Activated T-helper 2 cell treated with anti-CD3 and anti-CD28 coated beads, Interferon-gamma antibody, Interleukin-2, Interleukin-4, amounts not matched to agents 10 μg/mL and 5 μg/mL and 100 μg/mL, durations not matched to agents 14 hours and 24 hours and 36 hours (primary cell): Measurements from ENCODE around the gene STIL. TPM values are rescaled to one million over a fixed set of nuclear protein-coding genes. Genes with fewer than 3 reads are reported as not detected.
"Not testable (repeated sequence)": the region's sequence is repeated elsewhere in the genome, so short reads cannot be mapped to it uniquely, and the experiment has no call there.

Experiments used
- DNase-seq: peaks from one replicate; pipeline ENCODE4 v3.0.0; 2021; ENCODE audit warnings: low spot score
- H3K27ac Mint-ChIP-seq: one replicate; pipeline ENCODE4 v1.8.0; 2021; ENCODE audit warnings: mixed read lengths
- H3K27me3 Mint-ChIP-seq: one replicate; pipeline ENCODE4 v1.8.0; 2021; ENCODE audit warnings: low read depth, mixed read lengths
- H3K36me3 Mint-ChIP-seq: one replicate; pipeline ENCODE4 v1.8.0; 2021; ENCODE audit warnings: low read depth, mixed read lengths
- H3K4me1 Mint-ChIP-seq: one replicate; pipeline ENCODE4 v1.8.0; 2021; ENCODE audit warnings: low read depth, mixed read lengths
- H3K4me3 Mint-ChIP-seq: one replicate; pipeline ENCODE4 v1.8.0; 2021; ENCODE audit warnings: low read depth, mild to moderate bottlenecking, moderate library complexity, mixed read lengths
- H3K9me3 Mint-ChIP-seq: one replicate; pipeline ENCODE4 v1.8.0; 2021; ENCODE audit warnings: mixed read lengths
- intact Hi-C: fragments of 100-400 bp; cut with micrococcal nuclease; formaldehyde crosslinking; loops from one replicate; pipeline ENCODE4 v1.15.1; 2023
- total RNA-seq: library from RNA; stranded (reverse); gene quantifications from 2 replicates; pipeline ENCODE4 v1.2.3, GENCODE V29; 2022

The STIL gene
- total RNA-seq, 1 donor from 2014 or later: 24.8 TPM

DNA sequence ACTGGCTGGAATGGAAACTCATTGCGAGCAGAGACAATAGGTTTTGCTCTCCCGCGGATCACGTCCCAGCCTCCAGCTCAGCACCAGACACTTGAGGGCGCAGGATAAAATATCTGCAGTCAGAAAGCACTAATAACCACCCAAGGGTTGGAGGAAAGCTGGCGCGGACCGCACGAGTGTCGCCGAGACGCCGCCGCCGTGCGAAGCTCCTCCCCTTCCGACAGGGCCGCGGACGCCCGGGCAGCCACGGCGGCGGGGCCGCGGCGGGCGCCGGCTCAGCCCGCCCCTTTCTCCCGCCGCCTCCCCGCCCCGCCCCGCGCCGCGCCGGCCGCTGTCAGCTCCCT is 19.6 kb upstream of the STIL start, which contains the start of gene CMPK1:
TSS of gene CMPK1 (plus strand) at position 213 of the 344 bp plus-strand sequence. CDS start 156 bp downstream, outside the sequence.
- H3K27me3 Mint-ChIP-seq: no peaks in the 10 kb centered on the region
- H3K36me3 Mint-ChIP-seq: peaks cover 13% of the 10 kb centered on the region
- peak; percentile 78 for DNase-seq
- intact Hi-C loops: no loop called here
- peak within 1 kb of the TSS; percentile 95 for H3K4me3 Mint-ChIP-seq
- no peaks in the 10 kb centered on the region for H3K9me3 Mint-ChIP-seq
- H3K27ac Mint-ChIP-seq: peak within 1 kb of the TSS; percentile 98
- peaks cover 11% of the 10 kb centered on the region for H3K4me1 Mint-ChIP-seq

DNA sequence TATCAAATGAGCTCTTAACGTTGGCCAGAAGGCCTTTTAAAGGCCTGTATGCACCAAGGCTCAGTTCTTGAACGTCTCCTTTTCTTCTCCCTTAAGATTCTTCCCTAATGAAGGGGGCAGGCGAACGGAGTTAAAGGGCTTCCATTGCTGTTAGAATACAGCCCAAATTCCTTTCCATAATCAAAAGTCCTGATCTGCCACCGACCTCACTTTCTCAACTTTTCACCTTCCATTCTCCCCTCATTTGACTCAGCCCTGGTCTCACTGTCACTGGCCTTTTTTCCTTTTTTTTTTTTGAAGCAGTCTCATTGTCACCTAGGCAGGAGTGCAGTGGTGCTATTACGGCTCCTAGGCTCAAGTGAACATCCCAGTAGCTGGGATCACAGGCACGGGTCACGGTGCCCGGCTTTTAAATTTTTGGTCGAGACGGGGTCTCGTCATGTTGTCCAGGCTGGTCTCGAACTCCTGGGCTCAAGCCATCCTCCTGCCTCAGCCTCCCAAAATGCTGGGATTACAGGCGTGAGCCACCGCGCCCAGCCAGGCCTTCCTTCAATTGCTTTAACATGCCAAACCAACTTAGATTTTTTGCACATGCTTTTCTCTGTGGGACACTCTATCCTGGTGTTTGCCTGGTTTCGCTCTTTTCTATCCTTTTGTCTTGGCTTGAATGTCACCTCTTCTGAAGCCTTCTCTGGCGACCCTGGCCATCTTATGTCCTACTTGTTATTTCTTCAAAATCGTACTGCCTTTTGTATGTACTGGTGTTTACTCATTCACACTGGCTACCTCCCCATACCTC is 19.0 kb upstream of the STIL start:
- intact Hi-C loops: no loop called here
- peaks cover 9% of the 10 kb centered on the region for H3K4me1 Mint-ChIP-seq
- H3K9me3 Mint-ChIP-seq: no peaks in the 10 kb centered on the region
- H3K27ac Mint-ChIP-seq: no peak overlapping the region
- H3K27me3 Mint-ChIP-seq: no peaks in the 10 kb centered on the region
- no peak for DNase-seq
- no peak overlapping the region for H3K4me3 Mint-ChIP-seq
- H3K36me3 Mint-ChIP-seq: peaks cover 13% of the 10 kb centered on the region

DNA sequence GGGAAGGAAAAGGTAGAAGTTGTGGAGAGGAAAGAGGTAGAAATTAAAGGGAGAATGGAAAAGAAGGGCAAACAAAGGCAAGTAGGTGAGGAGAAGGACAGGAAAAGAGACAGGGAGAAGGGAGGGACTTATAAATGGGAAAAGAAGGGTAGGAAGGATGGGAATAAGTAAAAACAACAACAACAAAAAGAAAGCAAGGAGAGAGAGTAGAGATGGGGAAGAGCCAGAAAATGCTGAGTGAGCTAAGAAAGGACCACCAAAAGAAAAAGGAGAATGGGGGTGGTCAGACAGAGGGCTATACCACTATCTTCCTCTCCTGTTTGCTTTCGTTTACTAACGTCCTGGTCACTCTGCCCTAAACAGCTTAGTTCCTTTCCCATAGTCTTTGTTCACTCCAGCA is 17.9 kb upstream of the STIL start:
- intact Hi-C loops: no loop called here
- peak overlapping the region; percentile 22 for H3K4me3 Mint-ChIP-seq
- no peaks in the 10 kb centered on the region for H3K9me3 Mint-ChIP-seq
- no peak for DNase-seq
- H3K27ac Mint-ChIP-seq: no peak overlapping the region
- H3K4me1 Mint-ChIP-seq: peaks cover 8% of the 10 kb centered on the region
- peaks cover 13% of the 10 kb centered on the region for H3K36me3 Mint-ChIP-seq
- H3K27me3 Mint-ChIP-seq: no peaks in the 10 kb centered on the region

DNA sequence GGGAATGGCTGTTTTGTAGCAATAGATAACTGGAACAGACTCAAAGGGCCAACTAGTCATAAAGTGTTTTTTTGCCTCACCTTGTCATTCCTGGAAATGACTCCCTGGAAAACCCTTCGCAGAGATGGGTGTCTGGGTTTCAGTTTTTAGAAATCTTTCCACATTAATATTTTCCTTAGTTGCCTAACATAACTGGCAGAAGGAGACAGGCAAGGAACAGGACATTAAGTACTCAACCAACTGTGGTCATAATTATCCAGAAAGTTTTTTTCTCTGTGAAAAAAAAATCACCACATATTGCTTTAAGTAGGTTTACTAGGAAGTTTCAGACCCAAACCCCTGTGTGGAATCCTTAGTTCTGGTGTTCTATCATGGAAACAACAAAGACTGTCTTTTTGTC is 16.3 kb upstream of the STIL start:
- peaks cover 8% of the 10 kb centered on the region for H3K36me3 Mint-ChIP-seq
- H3K4me1 Mint-ChIP-seq: peaks cover 5% of the 10 kb centered on the region
- H3K4me3 Mint-ChIP-seq: no peak overlapping the region
- no peak overlapping the region for H3K27ac Mint-ChIP-seq
- no peaks in the 10 kb centered on the region for H3K9me3 Mint-ChIP-seq
- DNase-seq: no peak
- intact Hi-C loops: no loop called here
- no peaks in the 10 kb centered on the region for H3K27me3 Mint-ChIP-seq

DNA sequence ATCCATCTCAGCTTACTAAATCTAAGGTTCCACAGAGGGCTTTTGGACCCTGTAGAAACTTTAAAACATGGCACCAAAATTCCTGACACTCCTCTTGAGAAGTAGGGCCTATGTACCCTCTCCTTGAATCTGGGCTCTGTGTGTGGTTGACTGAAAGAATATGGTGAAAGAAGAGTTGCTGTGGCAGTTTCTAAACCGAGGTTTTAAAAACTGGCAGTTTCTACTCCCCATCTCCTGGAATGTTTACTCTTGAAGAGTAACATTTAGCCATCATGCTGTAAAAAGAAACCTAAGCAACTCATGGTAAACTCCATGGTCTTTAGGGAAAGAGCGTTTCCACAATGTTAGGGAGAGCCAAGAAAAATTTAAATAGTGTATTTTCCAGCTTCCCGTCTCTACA is 15.0 kb upstream of the STIL start:
- Mint-ChIP-seq H3K36me3 (no peaks in the 10 kb centered on the region), H3K4me3 (no peak overlapping the region)

DNA sequence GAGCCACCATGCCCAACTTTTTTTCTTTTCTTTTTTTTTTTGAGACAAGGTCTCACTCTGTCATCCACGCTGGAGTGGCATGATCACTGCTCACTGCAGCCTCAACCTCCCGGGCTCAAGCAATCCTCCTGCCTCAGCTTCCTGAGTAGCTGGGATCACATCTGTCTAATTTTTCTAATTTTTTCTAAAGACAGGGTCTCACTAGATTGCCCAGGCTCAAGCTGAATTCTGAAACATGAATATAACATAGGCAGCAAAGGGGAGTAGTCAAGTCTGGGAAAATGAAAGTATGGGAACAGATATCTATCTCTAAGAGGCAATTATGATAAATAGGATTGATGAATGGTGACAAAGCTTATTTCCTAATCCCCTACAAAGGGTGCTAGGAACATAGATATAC is 12.3 kb upstream of the STIL start:
- no peak for DNase-seq
- H3K36me3 Mint-ChIP-seq: no peaks in the 10 kb centered on the region
- intact Hi-C loops: no loop called here
- H3K9me3 Mint-ChIP-seq: no peaks in the 10 kb centered on the region
- no peaks in the 10 kb centered on the region for H3K4me1 Mint-ChIP-seq
- H3K27ac Mint-ChIP-seq: no peak overlapping the region
- no peaks in the 10 kb centered on the region for H3K27me3 Mint-ChIP-seq
- H3K4me3 Mint-ChIP-seq: no peak overlapping the region

More for the DNA sequence above, 15.0 kb upstream of the STIL start:
- intact Hi-C loops: no loop called here
- no peak overlapping the region for H3K27ac Mint-ChIP-seq
- H3K9me3 Mint-ChIP-seq: no peaks in the 10 kb centered on the region
- no peaks in the 10 kb centered on the region for H3K4me1 Mint-ChIP-seq
- no peak for DNase-seq
- H3K27me3 Mint-ChIP-seq: no peaks in the 10 kb centered on the region

DNA sequence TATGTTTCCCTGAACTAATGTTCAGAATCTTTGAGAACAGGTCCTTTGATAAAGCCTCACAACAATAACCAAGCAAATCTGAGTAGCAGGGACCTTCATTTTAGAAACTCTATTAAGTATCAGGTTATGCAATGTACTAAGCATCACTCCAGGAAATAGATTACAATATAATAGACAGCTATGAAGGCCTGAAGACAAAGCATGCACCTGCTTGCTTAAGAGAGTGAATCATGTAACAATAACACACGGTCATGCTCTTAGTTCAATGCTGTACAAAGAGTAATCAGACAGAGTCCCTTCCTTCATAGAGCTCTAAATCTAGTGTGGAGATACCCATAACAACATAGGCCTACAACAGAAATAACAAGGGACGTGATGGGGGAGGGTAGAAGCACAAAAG is 11.6 kb upstream of the STIL start:
- Mint-ChIP-seq H3K27me3 (no peaks in the 10 kb centered on the region), H3K4me3 (no peak overlapping the region), H3K27ac (no peak overlapping the region), H3K4me1 (no peaks in the 10 kb centered on the region), H3K36me3 (no peaks in the 10 kb centered on the region), H3K9me3 (no peaks in the 10 kb centered on the region)
- no peak for DNase-seq
- intact Hi-C loops: no loop called here

DNA sequence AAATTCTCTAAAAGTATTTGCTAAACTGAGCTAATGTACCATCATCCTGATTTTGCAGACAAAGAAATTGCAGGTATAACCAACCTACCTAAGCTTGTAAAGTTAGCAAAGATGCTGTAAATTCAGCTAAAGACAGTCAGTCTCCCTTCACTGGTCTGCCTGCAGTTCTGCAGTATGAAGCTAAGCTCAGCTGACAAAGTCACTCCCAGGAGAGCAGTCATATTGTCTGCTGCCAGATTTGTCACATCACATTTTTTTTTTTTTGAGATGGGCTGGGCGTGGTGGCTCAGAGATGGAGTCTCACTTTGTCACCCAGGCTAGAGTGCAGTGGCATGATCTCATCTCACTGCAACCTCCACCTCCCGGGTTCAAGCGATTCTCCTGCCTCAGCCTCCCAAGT is 10.7 kb upstream of the STIL start:
- Mint-ChIP-seq H3K36me3 (no peaks in the 10 kb centered on the region), H3K4me3 (no peak overlapping the region), H3K27ac (no peak overlapping the region), H3K4me1 (no peaks in the 10 kb centered on the region), H3K27me3 (no peaks in the 10 kb centered on the region), H3K9me3 (no peaks in the 10 kb centered on the region)
- DNase-seq: no peak
- intact Hi-C loops: no loop called here

DNA sequence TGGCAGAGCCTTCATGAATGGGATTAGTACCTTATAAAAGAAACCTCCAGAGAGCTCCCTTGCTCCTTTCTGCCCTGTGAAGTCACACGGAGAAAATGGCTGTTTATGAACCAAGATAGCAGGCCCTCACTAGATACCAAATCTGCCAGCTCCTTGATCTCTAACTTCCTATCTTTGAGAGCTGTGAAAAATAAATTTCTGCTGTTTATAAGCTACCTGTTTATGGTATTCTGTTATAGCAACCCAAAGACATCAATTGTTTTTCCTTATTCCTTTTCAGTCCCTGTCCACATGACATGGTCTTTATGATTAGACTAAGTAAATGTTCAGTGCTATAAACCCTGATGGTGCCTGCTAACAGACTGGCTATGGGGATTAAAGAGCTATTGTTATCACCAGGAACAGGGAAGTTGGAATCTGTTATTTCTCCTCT is 9.7 kb upstream of the STIL start:
- Mint-ChIP-seq H3K36me3 (no peaks in the 10 kb centered on the region), H3K27me3 (no peaks in the 10 kb centered on the region), H3K9me3 (no peaks in the 10 kb centered on the region), H3K4me3 (no peak overlapping the region), H3K4me1 (no peaks in the 10 kb centered on the region), H3K27ac (no peak overlapping the region)
- no peak for DNase-seq
- intact Hi-C loops: no loop called here

DNA sequence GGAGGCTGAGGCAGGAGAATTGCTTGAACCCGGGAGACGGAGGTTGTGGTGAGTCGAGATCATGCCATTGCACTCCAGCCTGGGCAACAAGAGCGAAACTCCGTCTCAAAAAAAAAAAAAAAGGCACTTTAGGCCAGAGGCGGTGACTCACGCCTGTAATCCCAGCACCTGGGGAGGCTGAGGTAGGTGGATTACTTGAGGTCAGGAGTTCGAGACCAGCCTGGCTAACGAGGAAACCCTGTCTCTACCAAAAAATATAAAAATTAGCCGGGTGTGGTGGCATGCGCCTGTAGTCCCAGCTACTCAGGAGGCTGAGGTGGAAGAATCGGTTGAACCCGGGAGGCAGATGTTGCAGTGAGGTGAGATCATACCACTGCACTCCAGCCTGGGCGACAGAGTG is 6.0 kb upstream of the STIL start:
- intact Hi-C loops, H3K4me3 Mint-ChIP-seq: not testable (repeated sequence)

DNA sequence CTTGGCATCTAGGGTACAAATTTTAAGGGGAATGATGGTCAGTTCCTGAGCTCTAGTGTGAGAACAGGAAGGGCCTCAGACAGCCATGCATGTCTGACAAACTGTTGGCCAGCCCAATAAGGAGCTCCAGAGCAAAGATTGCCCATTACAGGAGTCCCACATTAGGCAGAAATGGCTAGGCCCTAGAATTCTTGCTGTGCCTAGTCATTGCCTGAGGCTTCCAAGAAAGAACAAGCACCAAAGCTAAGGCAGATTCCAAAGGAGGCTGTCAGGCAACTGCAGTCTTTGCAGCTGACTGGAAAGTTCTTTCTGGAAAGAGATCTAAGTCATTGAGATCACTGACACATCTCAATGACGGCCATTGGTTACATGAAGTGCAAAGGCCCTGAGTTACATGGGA is 3.9 kb upstream of the STIL start:
- Mint-ChIP-seq H3K27ac (no peak overlapping the region), H3K27me3 (no peaks in the 10 kb centered on the region), H3K9me3 (no peaks in the 10 kb centered on the region), H3K4me1 (peaks cover 4% of the 10 kb centered on the region), H3K36me3 (peaks cover 5% of the 10 kb centered on the region), H3K4me3 (no peak overlapping the region)
- no peak for DNase-seq
- intact Hi-C loops: no loop called here

More for the DNA sequence above, 6.0 kb upstream of the STIL start:
- not testable (repeated sequence) for DNase-seq, H3K27me3 Mint-ChIP-seq, H3K9me3 Mint-ChIP-seq, H3K36me3 Mint-ChIP-seq, H3K27ac Mint-ChIP-seq, H3K4me1 Mint-ChIP-seq

DNA sequence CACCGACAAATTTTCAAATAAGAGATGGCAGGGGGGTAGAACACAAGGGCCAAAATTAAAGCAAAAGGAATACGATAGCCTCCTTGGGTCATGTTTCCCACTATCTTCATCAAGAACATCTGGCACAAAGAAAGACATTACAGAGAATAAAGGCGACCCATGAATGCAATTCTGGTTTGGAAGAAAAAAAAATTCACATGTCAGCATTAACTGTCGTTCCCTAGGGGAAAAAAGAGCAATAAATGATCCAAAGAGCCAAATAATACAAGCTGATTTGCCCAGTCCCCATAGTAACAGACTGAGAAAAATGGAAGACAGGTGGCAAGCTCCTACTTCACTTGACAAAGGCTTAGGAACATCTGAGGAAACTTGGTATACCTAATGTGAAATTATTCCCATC is 4.5 kb downstream of the STIL start:
- Mint-ChIP-seq H3K4me1 (peaks cover 21% of the 10 kb centered on the region), H3K36me3 (peaks cover 51% of the 10 kb centered on the region), H3K27me3 (no peaks in the 10 kb centered on the region), H3K4me3 (no peak overlapping the region), H3K27ac (no peak overlapping the region), H3K9me3 (no peaks in the 10 kb centered on the region)
- intact Hi-C loops: no loop called here
- DNase-seq: no peak

DNA sequence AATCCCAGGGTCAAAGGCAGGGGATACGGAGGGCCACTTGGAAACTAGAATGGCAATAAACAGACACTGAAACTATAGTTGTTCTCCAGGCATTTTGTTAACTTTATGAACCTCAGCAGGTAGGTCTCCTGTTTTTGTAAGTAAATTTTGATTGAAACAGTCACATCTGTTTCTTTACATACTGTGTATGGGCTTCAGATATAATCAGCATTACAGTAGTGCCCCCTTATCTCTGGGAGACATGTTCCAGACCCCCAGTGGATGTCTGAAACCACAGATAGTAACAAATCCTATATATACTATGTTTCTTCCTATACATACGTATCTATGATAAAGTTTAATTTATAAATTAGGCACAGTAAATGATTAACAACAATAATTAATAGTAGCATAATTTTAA is 11.5 kb downstream of the STIL start:
- intact Hi-C loops: no loop called here
- H3K4me3 Mint-ChIP-seq: no peak overlapping the region
- peaks cover 62% of the 10 kb centered on the region for H3K36me3 Mint-ChIP-seq
- no peak for DNase-seq
- H3K27me3 Mint-ChIP-seq: no peaks in the 10 kb centered on the region
- no peaks in the 10 kb centered on the region for H3K9me3 Mint-ChIP-seq
- H3K4me1 Mint-ChIP-seq: peaks cover 3% of the 10 kb centered on the region
- no peak overlapping the region for H3K27ac Mint-ChIP-seq
